Smooth muscle cell of the brain vasculature (primary cell): ENCODE measurements around the gene SLC7A9.
"Not testable (repeated sequence)": the region's sequence is repeated elsewhere in the genome, so short reads cannot be mapped to it uniquely, and the experiment has no call there.

ENCODE experiments used
- DNase-seq: peaks from one replicate; pipeline ENCODE4 v3.0.0-alpha.2; 2012; ENCODE audit warnings: low read depth, low spot score

The SLC7A9 gene

GRCh38 chr19:32800754-32801153, 68.8 kb downstream of the SLC7A9 start:
- no peak for DNase-seq

- no peak for DNase-seq
Measured at GRCh38 chr19:32800191-32800590, 69.4 kb downstream of the SLC7A9 start.

GRCh38 chr19:32798201-32798600, 71.4 kb downstream of the SLC7A9 start:
- DNase-seq: no peak

GRCh38 chr19:32789429-32789828, 80.1 kb downstream of the SLC7A9 start:
- no peak for DNase-seq

GRCh38 chr19:32787895-32788294, 81.7 kb downstream of the SLC7A9 start:
- DNase-seq: not testable (repeated sequence)

- not testable (repeated sequence) for DNase-seq
Measured at GRCh38 chr19:32787161-32787813, 82.3 kb downstream of the SLC7A9 start.

- not testable (repeated sequence) for DNase-seq
Measured at GRCh38 chr19:32782089-32782488, 87.5 kb downstream of the SLC7A9 start.

GRCh38 chr19:32781280-32781679, 88.3 kb downstream of the SLC7A9 start:
- no peak for DNase-seq
